ENCODE results near the gene MED27.

- TF ChIP-seq REST (IDR thresholded peaks at IDR 0.05; ENCODE audit: low read depth): no peak
- no peak for TF ChIP-seq CEBPB (IDR thresholded peaks at IDR 0.05)
- no peak for TF ChIP-seq MAX (IDR thresholded peaks at IDR 0.05)
- TF ChIP-seq TAF1 (IDR thresholded peaks at IDR 0.05; ENCODE audit: low read depth): no peak
- no peak for TF ChIP-seq TCF12 (IDR thresholded peaks at IDR 0.05; ENCODE audit: low read depth)
- TF ChIP-seq EP300 (IDR thresholded peaks at IDR 0.05; ENCODE audit: borderline replicate concordance): no peak
- TF ChIP-seq CREB1 (IDR thresholded peaks at IDR 0.05; ENCODE audit: low read depth): no peak
- TF ChIP-seq YY1 (IDR thresholded peaks at IDR 0.05; ENCODE audit: low read depth): no peak
These were observed 46.4 kb upstream of the MED27 start for GRCh38 chr9:132125944-132126679.

All from Ishikawa (cell line).